HepG2 (cell line): Measurements from ENCODE around the gene ZNF273. TPM values are rescaled to one million over a fixed set of nuclear protein-coding genes. Genes with fewer than 3 reads are reported as not detected.

Experiments used
- ASH2L ChIP-seq: fragments of 300-600, 200-600 bp; sonication (generic); IDR thresholded peaks from 2 replicates; pipeline ENCODE4 v1.7.0; 2017; ENCODE audit warnings: low read depth, mild to moderate bottlenecking, moderate library complexity, mixed read lengths, low read length; ENCODE audit not compliant: insufficient read length
- CC2D1A ChIP-seq: sonication (generic); formaldehyde crosslinking; IDR thresholded peaks from 2 replicates; pipeline ENCODE4 v1.8.1; 2023; ENCODE audit warnings: mild to moderate bottlenecking, missing genetic modification reagents
- CSRNP1 ChIP-seq: sonication (generic); formaldehyde crosslinking; IDR thresholded peaks from 2 replicates; pipeline ENCODE4 v1.8.1; 2023; ENCODE audit warnings: mild to moderate bottlenecking, missing genetic modification reagents
- CTCF ChIP-seq: sonication (generic); formaldehyde crosslinking; IDR thresholded peaks from 2 replicates; pipeline ENCODE4 v1.5.0; 2020; ENCODE audit warnings: mild to moderate bottlenecking, missing genetic modification reagents, moderate library complexity
- GABPB1 ChIP-seq: IDR thresholded peaks from 2 replicates; pipeline ENCODE4 v1.6.1; 2016; ENCODE audit warnings: mild to moderate bottlenecking, missing genetic modification reagents, moderate library complexity, missing compliant biosample characterization
- GLMP ChIP-seq: sonication (generic); formaldehyde crosslinking; IDR thresholded peaks from 2 replicates; pipeline ENCODE4 v1.9.0; 2021; ENCODE audit warnings: missing genetic modification reagents, mild to moderate bottlenecking, borderline replicate concordance
- GMEB2 ChIP-seq: IDR thresholded peaks from 2 replicates; pipeline ENCODE4 v1.6.1; 2016; ENCODE audit warnings: missing biosample characterization, missing genetic modification reagents, low read depth
- LCORL ChIP-seq, 2 experiments: fragments of 450-650 bp in 1 of 2; sonication (generic) in 1 of 2; formaldehyde crosslinking in 1 of 2; IDR thresholded peaks; 2 replicates each; pipeline versions ENCODE4 v1.5.0 to v1.6.1; 2017 to 2020; ENCODE audit warnings: antibody characterized with exemption in 1 of 2, missing genetic modification reagents in 1 of 2
- MYPOP ChIP-seq: sonication (generic); formaldehyde crosslinking; IDR thresholded peaks from 2 replicates; pipeline ENCODE4 v1.8.1; 2023; ENCODE audit warnings: mild to moderate bottlenecking, moderate library complexity, missing genetic modification reagents
- NCOA1 ChIP-seq: sonication (generic); formaldehyde crosslinking; IDR thresholded peaks from 2 replicates; pipeline ENCODE4 v1.9.0; 2021; ENCODE audit warnings: missing genetic modification reagents
- PAF1 ChIP-seq: IDR thresholded peaks from 2 replicates; pipeline ENCODE4 v1.6.1; 2016; ENCODE audit warnings: missing genetic modification reagents, missing compliant biosample characterization
- RFX3 ChIP-seq: IDR thresholded peaks from 2 replicates; pipeline ENCODE4 v1.6.1; 2016; ENCODE audit warnings: missing biosample characterization, missing genetic modification reagents
- SMYD3 ChIP-seq: sonication (generic); formaldehyde crosslinking; IDR thresholded peaks from 2 replicates; pipeline ENCODE4 v1.8.1; 2023; ENCODE audit warnings: mild to moderate bottlenecking, missing genetic modification reagents
- SOX6 ChIP-seq, 2 experiments: fragments of 450-650 bp in 1 of 2; sonication (generic) in 1 of 2; formaldehyde crosslinking in 1 of 2; IDR thresholded peaks; 2 replicates each; pipeline versions ENCODE4 v1.4.0 to v1.6.1; 2017 to 2020; ENCODE audit warnings: antibody characterized with exemption in 1 of 2, mild to moderate bottlenecking in 1 of 2, missing genetic modification reagents in 1 of 2
- THAP11 ChIP-seq: IDR thresholded peaks from 2 replicates; pipeline ENCODE4 v1.6.1; 2016; ENCODE audit warnings: missing biosample characterization, missing genetic modification reagents
- YY1 ChIP-seq: IDR thresholded peaks from 2 replicates; pipeline ENCODE4 v1.6.1; 2011; ENCODE audit warnings: low read length, low read depth, moderate library complexity, mild to moderate bottlenecking; ENCODE audit not compliant: insufficient read depth, insufficient replicate concordance
- ZFX ChIP-seq: sonication (generic); formaldehyde crosslinking; IDR thresholded peaks from 2 replicates; pipeline ENCODE4 v1.4.0; 2020; ENCODE audit warnings: mild to moderate bottlenecking, low read depth, missing genetic modification reagents, moderate library complexity
- ZIK1 ChIP-seq: sonication (generic); formaldehyde crosslinking; IDR thresholded peaks from 2 replicates; pipeline ENCODE4 v1.5.0; 2020; ENCODE audit warnings: mild to moderate bottlenecking, low read depth, missing genetic modification reagents, borderline replicate concordance
- ZNF556 ChIP-seq: sonication (generic); formaldehyde crosslinking; IDR thresholded peaks from 2 replicates; pipeline ENCODE4 v1.4.0; 2020; ENCODE audit warnings: mild to moderate bottlenecking, missing genetic modification reagents, borderline replicate concordance
- ZNF557 ChIP-seq: sonication (generic); formaldehyde crosslinking; IDR thresholded peaks from 2 replicates; pipeline ENCODE4 v1.4.0; 2020; ENCODE audit warnings: missing genetic modification reagents
- ZNF569 ChIP-seq: sonication (generic); formaldehyde crosslinking; IDR thresholded peaks from 2 replicates; pipeline ENCODE4 v1.5.0; 2020; ENCODE audit warnings: mild to moderate bottlenecking, missing genetic modification reagents, moderate library complexity, borderline replicate concordance
- polyA plus RNA-seq, 8 experiments: library from polyadenylated mRNA; depleted of rRNA in 3 of 8; stranded (reverse) in 7 of 8; unstranded in 1 of 8; fragments of >200 nt; fragmentation: Illumina TruSeq in 4 of 8; extraction: Trizol in 4 of 8; gene quantifications; 2 replicates each; pipeline versions ENCODE4 v1.2.1 to v1.2.3, GENCODE V29; 2011 to 2016; ENCODE audit warnings: low read depth in 4 of 8, missing spikeins in 1 of 8, mixed read lengths in 1 of 8; ENCODE audit not compliant: insufficient read depth in 1 of 8
- total RNA-seq, 5 experiments: library from RNA; depleted of rRNA; stranded (reverse); fragments of >200 nt; fragmentation: Illumina TruSeq; extraction: Trizol; gene quantifications; 2 replicates each; pipeline ENCODE4 v1.2.3, GENCODE V29; 2016; ENCODE audit warnings: low read depth in 1 of 5

Gene ZNF273
- total and polyA plus RNA-seq, 2 of the 13 experiments (the other 11 are each of a cell fraction or from before 2014, with no cell fraction given), result 1.7 to 5.8 TPM

DNA sequence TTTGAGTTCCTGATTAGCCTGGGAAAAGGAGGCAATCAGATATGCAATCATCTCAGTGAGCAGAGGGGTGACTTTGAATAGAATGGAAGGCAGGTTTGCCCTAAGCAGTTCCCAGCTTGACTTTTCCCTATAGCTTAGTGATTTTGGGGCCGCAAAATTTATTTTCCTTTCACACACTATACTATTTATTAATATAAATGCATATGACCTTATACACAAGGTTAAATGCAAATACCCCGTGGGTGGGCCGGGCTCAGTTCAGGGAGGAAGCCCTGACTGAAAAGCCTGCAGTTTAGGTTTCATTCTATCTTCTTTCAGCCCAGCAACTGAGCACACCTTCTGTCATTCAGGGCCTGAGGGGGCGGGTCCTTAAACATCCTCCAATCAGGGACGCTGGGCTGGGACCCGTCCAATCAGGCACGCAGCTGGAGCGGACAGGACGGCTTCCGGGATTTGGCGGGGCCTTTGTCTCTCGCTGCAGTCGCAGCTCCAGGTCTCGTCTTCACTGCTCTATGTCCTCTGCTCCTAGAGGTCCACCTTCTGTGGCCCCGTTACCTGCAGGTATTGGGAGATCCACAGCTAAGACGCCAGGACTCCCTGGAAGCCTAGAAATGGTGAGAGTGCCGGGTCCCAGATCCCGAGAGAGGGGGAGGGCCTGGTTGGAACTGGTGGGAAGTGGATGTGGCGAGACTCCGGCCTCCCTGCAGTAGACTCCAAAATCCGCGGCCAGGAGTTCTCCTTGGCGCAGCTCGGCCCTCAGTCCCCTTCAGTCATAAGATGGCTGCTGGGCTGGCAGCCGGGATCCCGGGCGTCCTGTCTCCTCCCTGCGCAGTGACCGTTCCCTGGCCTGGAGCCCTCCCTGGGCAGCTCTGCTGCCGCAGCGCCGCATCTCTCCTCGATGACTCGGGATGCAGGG lies at the start of gene ZNF273 (continued):
- TF ChIP-seq ZNF569 (CRISPR knock-in tag), result no peak
- no peak for TF ChIP-seq ZIK1 (CRISPR knock-in tag)
- no peak for TF ChIP-seq SOX6 (IDR thresholded peaks at IDR 0.05)
- TF ChIP-seq SOX6 (CRISPR knock-in tag; IDR thresholded peaks at IDR 0.05), result no peak
- TF ChIP-seq ZFX (CRISPR knock-in tag), result peak; percentile 92
- no peak for TF ChIP-seq RFX3 (CRISPR knock-in tag)
- no peak; the same call in 1 of the 2 replicates for TF ChIP-seq ZNF556 (CRISPR knock-in tag)
- TF ChIP-seq CTCF (CRISPR knock-in tag), result no peak
- peak; percentile 71; the same call in 1 of the 2 replicates for TF ChIP-seq CSRNP1
- 0 out of 2 replicates have a peak, but pooled peaks have one; percentile 22 for TF ChIP-seq SMYD3 (CRISPR knock-in tag)
- TF ChIP-seq GLMP (CRISPR knock-in tag), result no peak
- TF ChIP-seq LCORL (IDR thresholded peaks at IDR 0.05), result no peak
- TF ChIP-seq LCORL (CRISPR knock-in tag; IDR thresholded peaks at IDR 0.05), result no peak
- peak; percentile 80 for TF ChIP-seq ASH2L
- TF ChIP-seq YY1, result no peak
- no peak for TF ChIP-seq NCOA1 (CRISPR knock-in tag)
- TF ChIP-seq MYPOP (CRISPR knock-in tag), result peak; percentile 47; the same call in 1 of the 2 replicates
- TF ChIP-seq PAF1 (CRISPR knock-in tag), result no peak
- peak; percentile 30; the same call in 1 of the 2 replicates for TF ChIP-seq THAP11 (CRISPR knock-in tag)
- no peak for TF ChIP-seq GMEB2 (CRISPR knock-in tag)
- no peak for TF ChIP-seq ZNF557 (CRISPR knock-in tag)
- TF ChIP-seq GABPB1 (CRISPR knock-in tag), result peak; percentile 69; the same call in 1 of the 2 replicates
- no peak for TF ChIP-seq CC2D1A
